Sciatic nerve (tissue), 2 donors: ENCODE measurements around the gene L1CAM. TPM values are rescaled to one million over a fixed set of nuclear protein-coding genes. Genes with fewer than 3 reads are reported as not detected.

Experiments
- ATAC-seq: fragments of 200-7000 bp; cut with Tn5 transposase; one replicate; pipeline ENCODE4 v1.9.1; 2020; ENCODE audit warnings: mild to moderate bottlenecking, moderate library complexity
- DNase-seq: peaks from one replicate; pipeline ENCODE4 v3.0.0-alpha.2; 2020; ENCODE audit warnings: low spot score
- intact Hi-C: fragments of 100-400 bp; cut with DNase I; formaldehyde crosslinking; loops from one replicate; pipeline ENCODE4 v1.14.2; 2022
- total RNA-seq: library from RNA; stranded (reverse); fragmentation: NEBNext Ultra II Directional; extraction: Animal tissue kit (Norgen Biotek cat#: 25700); gene quantifications from one replicate; pipeline ENCODE4 v1.2.1, GENCODE V29; 2021
- donor health status: DM: no; HTN: no; CAD: no.
- donor health status: DM: no; HTN: no; CAD: no.

The L1CAM gene
- total RNA-seq, 1 donor from 2014 or later, result 83.2 TPM

- intact Hi-C loops, result no loop called here
- no peak for ATAC-seq
- DNase-seq, result no peak
These were observed 39.4 kb upstream of the L1CAM start for GRCh38 chrX:153925387-153925738.

- ATAC-seq (no peak), DNase-seq (no peak)
- intact Hi-C loops, result no loop called here
These were observed 38.3 kb upstream of the L1CAM start for GRCh38 chrX:153924149-153924861.

GRCh38 chrX:153922932-153923857 lies 37.2 kb upstream of the L1CAM start:
- DNase-seq (peak; percentile 87), ATAC-seq (peak; percentile 62)
- intact Hi-C loops, result no loop called here

GRCh38 chrX:153921511-153922446 lies 35.8 kb upstream of the L1CAM start:
- DNase-seq (no peak), ATAC-seq (peak; percentile 50)
- intact Hi-C loops, result no loop called here

GRCh38 chrX:153921070-153921469 lies 35.1 kb upstream of the L1CAM start:
- intact Hi-C loops, result no loop called here
- DNase-seq (no peak), ATAC-seq (no peak)

GRCh38 chrX:153920546-153920945 lies 34.6 kb upstream of the L1CAM start:
- no peak for ATAC-seq
- no peak for DNase-seq
- intact Hi-C loops, result no loop called here

GRCh38 chrX:153919281-153919680 lies 33.3 kb upstream of the L1CAM start:
- intact Hi-C loops, result no loop called here
- no peak for DNase-seq
- ATAC-seq, result no peak

GRCh38 chrX:153917869-153918268 lies 31.9 kb upstream of the L1CAM start:
- ATAC-seq (no peak), DNase-seq (no peak)
- intact Hi-C loops, result no loop called here

GRCh38 chrX:153913701-153914100 lies 27.7 kb upstream of the L1CAM start:
- intact Hi-C loops, result no loop called here
- DNase-seq, result no peak
- ATAC-seq, result no peak

GRCh38 chrX:153913211-153913610 lies 27.2 kb upstream of the L1CAM start:
- ATAC-seq (no peak), DNase-seq (no peak)
- intact Hi-C loops, result no loop called here

GRCh38 chrX:153911798-153912197 lies 25.8 kb upstream of the L1CAM start:
- intact Hi-C loops, result no loop called here
- no peak for DNase-seq

GRCh38 chrX:153910446-153910845 lies 24.5 kb upstream of the L1CAM start:
- ATAC-seq (no peak), DNase-seq (peak; percentile 55)
- intact Hi-C loops, result no loop called here

More at GRCh38 chrX:153911798-153912197, 25.8 kb upstream of the L1CAM start:
- no peak for ATAC-seq

- no peak for DNase-seq
- ATAC-seq, result no peak
- intact Hi-C loops, result no loop called here
These were observed 24.0 kb upstream of the L1CAM start for GRCh38 chrX:153909980-153910360.

GRCh38 chrX:153909024-153909979 lies 23.3 kb upstream of the L1CAM start:
- ATAC-seq, result no peak
- intact Hi-C loops, result no loop called here
- DNase-seq, result peak; percentile 57

- intact Hi-C loops, result no loop called here
- ATAC-seq, result no peak
- no peak for DNase-seq
These were observed 22.4 kb upstream of the L1CAM start for GRCh38 chrX:153908219-153908860.

GRCh38 chrX:153907456-153907855 lies 21.5 kb upstream of the L1CAM start:
- intact Hi-C loops, result no loop called here
- DNase-seq (no peak), ATAC-seq (no peak)

GRCh38 chrX:153906126-153906917 lies 20.3 kb upstream of the L1CAM start:
- ATAC-seq (no peak), DNase-seq (no peak)
- intact Hi-C loops, result no loop called here
